ENCODE measurements around the gene DCN. TPM values are rescaled to one million over a fixed set of nuclear protein-coding genes. Genes with fewer than 3 reads are reported as not detected.
"Not testable (repeated sequence)": the region's sequence is repeated elsewhere in the genome, so short reads cannot be mapped to it uniquely, and the experiment has no call there.

The DCN gene
- total and polyA plus RNA-seq, 8 donors: 28.9 to 217 (median 51.3) TPM

DNA sequence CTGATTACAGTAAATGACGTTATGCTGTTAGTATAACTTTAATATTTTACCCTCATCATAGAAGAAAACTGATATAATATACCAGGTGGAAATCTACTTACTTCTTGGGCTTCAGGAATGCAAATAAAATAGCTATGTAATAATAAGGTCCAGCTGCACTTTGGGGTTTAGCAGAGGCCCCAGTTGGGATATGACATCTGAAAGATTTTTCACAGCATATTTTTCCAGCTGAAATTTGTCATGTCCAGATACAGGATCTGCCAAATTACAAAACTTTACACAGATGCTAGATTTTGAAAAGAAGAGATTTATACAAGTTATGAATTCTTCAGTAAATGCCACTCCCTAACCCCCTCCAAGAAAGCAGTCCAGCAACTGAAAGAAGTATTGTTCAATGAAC is 29.2 kb upstream of the DCN start:
- 19 to 36% methylated on average over 1 of the region's 1 CpG for WGBS, 2 donors
- no peak for DNase-seq
- intact Hi-C loops (cut with DNase I): no loop called here

GRCh38 chr12:91210618-91211017 is 28.0 kb upstream of the DCN start:
- TF ChIP-seq, protein P1, sequence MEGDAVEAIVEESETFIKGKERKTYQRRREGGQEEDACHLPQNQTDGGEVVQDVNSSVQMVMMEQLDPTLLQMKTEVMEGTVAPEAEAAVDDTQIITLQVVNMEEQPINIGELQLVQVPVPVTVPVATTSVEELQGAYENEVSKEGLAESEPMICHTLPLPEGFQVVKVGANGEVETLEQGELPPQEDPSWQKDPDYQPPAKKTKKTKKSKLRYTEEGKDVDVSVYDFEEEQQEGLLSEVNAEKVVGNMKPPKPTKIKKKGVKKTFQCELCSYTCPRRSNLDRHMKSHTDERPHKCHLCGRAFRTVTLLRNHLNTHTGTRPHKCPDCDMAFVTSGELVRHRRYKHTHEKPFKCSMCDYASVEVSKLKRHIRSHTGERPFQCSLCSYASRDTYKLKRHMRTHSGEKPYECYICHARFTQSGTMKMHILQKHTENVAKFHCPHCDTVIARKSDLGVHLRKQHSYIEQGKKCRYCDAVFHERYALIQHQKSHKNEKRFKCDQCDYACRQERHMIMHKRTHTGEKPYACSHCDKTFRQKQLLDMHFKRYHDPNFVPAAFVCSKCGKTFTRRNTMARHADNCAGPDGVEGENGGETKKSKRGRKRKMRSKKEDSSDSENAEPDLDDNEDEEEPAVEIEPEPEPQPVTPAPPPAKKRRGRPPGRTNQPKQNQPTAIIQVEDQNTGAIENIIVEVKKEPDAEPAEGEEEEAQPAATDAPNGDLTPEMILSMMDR (IDR thresholded peaks at IDR 0.05): no peak
- no peak for ATAC-seq

More for the DNA sequence above, 29.2 kb upstream of the DCN start:
- H3K36me3 ChIP-seq: no peaks in the 10 kb centered on the region
- no peaks in the 10 kb centered on the region for H3K27me3 ChIP-seq
- no peaks in the 10 kb centered on the region for H3K4me1 ChIP-seq
- TF ChIP-seq, protein P1 (IDR thresholded peaks at IDR 0.05): no peak
- no peak overlapping the region for H3K4me3 ChIP-seq
- FAIRE-seq (no peak), ATAC-seq (no peak)
- no peak overlapping the region for H3K27ac ChIP-seq
- no peaks in the 10 kb centered on the region for H3K9me3 ChIP-seq

GRCh38 chr12:91210144-91210543 is 27.5 kb upstream of the DCN start:
- H3K27ac ChIP-seq: no peak overlapping the region

More at GRCh38 chr12:91210618-91211017, 28.0 kb upstream of the DCN start:
- Histone ChIP-seq H3K4me1 (no peaks in the 10 kb centered on the region), H3K36me3 (no peaks in the 10 kb centered on the region), H3K9me3 (no peaks in the 10 kb centered on the region), H3K27me3 (no peaks in the 10 kb centered on the region), H3K27ac (no peak overlapping the region), H3K4me3 (no peak overlapping the region)
- intact Hi-C loops (cut with DNase I): no loop called here
- 65 to 72% methylated on average over 2 of the region's 2 CpGs for WGBS, 2 donors
- no peak for FAIRE-seq
- no peak for DNase-seq

DNA sequence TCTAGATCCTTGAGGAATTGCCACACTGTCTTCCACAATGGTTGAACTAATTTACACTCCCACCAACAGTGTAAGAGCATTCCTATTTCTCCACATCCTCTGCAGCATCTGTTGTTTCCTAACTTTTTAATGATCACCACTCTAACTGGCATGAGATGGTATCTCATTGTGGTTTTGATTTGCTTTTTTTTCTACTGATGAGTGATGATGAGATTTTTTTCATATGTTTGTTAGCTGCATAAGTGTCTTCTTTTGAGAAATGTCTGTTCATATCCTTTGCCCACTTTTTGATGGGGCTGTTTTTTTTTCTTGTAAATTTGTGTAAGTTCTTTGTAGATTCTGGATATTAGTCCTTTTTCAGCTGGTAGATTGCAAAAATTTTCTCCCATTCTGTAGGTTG is 24.7 kb upstream of the DCN start:
- H3K4me1 ChIP-seq; FAIRE-seq; H3K4me3 ChIP-seq; ATAC-seq; H3K27me3 ChIP-seq; intact Hi-C loops (cut with DNase I); H3K9me3 ChIP-seq; DNase-seq; H3K27ac ChIP-seq; H3K36me3 ChIP-seq: not testable (repeated sequence)

More at GRCh38 chr12:91210144-91210543, 27.5 kb upstream of the DCN start:
- ATAC-seq (no peak), FAIRE-seq (no peak), DNase-seq (no peak)
- no peaks in the 10 kb centered on the region for H3K36me3 ChIP-seq
- intact Hi-C loops (cut with DNase I): no loop called here
- H3K9me3 ChIP-seq: no peaks in the 10 kb centered on the region
- no peaks in the 10 kb centered on the region for H3K27me3 ChIP-seq
- H3K4me3 ChIP-seq: no peak overlapping the region
- TF ChIP-seq, protein P1 (IDR thresholded peaks at IDR 0.05): no peak
- no peaks in the 10 kb centered on the region for H3K4me1 ChIP-seq

DNA sequence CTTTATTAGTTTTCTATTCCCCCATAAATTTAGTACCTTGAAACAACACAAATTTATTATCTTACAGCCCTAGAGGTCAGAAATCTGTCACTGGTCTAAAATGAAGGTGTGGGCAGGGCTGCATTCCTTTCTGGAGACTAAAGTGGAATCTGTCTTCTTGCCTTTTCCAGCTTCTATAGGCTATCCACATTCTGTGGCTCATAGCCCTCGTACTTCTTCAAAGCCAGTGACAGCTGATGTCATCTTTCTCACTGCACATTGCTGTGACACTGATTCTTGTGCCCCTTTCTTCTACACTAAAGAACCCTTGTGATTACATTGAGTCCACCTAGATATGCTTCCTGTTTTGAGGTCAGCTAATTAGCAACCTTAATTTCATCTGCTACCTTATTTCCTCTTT is 23.2 kb upstream of the DCN start:
- ATAC-seq: no peak
- no peak for DNase-seq
- no peaks in the 10 kb centered on the region for H3K36me3 ChIP-seq
- H3K4me1 ChIP-seq: no peaks in the 10 kb centered on the region
- 60 to 96% methylated on average over 1 of the region's 1 CpG for WGBS, 2 donors
- no peak overlapping the region for H3K4me3 ChIP-seq
- no peaks in the 10 kb centered on the region for H3K27me3 ChIP-seq
- FAIRE-seq: no peak
- intact Hi-C loops (cut with DNase I): no loop called here
- H3K9me3 ChIP-seq: no peaks in the 10 kb centered on the region
- H3K27ac ChIP-seq: no peak overlapping the region
- TF ChIP-seq, protein P1 (IDR thresholded peaks at IDR 0.05): no peak

GRCh38 chr12:91204421-91204820 is 21.8 kb upstream of the DCN start:
- intact Hi-C loops (cut with DNase I): no loop called here
- FAIRE-seq (no peak), DNase-seq (no peak), ATAC-seq (no peak)
- TF ChIP-seq, protein P1 (IDR thresholded peaks at IDR 0.05): no peak
- H3K27ac ChIP-seq: no peak overlapping the region
- no peak overlapping the region for H3K4me3 ChIP-seq
- no peaks in the 10 kb centered on the region for H3K36me3 ChIP-seq
- no peaks in the 10 kb centered on the region for H3K9me3 ChIP-seq
- H3K4me1 ChIP-seq: no peaks in the 10 kb centered on the region
- no peaks in the 10 kb centered on the region for H3K27me3 ChIP-seq
- 85 to 93% methylated on average over 4 of the region's 4 CpGs for WGBS, 2 donors
